ENCODE data around the gene CUX1. TPM values are rescaled to one million over a fixed set of nuclear protein-coding genes. Genes with fewer than 3 reads are reported as not detected.

CUX1 gene
- total RNA-seq, 1 experiment from 2014 or later = 39.6 TPM

DNA sequence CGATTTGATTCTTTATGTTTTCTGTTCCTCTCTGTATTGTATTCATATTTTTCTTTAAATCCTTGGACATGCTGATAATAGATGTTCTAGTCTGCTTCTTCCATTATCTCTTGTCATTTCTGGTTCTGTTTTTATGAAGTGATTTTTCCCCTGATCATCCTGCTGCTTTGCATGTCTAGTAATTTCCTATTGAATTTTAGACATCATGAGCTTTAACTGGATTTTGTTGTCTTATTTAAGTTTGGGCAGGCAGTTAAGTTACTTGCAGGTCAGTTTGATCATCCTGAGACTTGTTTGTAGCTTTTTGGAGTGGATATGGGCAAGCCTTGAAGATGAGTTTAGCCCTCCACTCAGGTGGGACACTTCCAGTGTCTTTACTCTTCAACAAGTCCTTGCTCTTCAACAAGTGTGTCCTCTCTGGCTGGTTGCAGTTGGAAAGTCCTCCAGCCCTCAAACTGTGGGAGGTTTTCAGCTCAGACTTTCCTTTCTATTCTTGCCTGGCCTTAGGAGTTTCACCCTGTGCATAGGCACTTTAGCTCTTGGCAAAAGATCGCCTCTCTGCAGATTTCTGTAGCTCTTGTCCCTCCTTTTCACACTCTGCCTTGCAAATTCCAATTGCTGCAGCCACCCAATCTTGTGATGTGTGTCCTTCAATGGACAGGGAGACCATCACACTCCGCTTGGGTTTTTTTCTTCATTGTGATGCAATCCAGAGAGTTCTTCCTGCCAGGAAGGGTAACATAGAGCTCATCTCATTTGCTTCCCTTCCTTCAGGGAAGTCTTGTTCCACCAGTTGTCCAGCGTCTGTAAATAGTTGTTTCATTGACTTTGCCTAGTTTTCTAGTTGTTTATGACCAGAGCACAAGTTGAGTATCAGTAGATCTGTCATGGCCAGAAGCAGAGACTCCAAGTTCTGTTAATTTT is 272.0 kb downstream of the CUX1 start:
- peaks cover 7% of the 10 kb centered on the region; the same call in 1 of the 2 replicates for H3K36me3 ChIP-seq (ENCODE audit: low read depth, low read length)
- ATAC-seq (no peak), DNase-seq (no peak)
- no peaks in the 10 kb centered on the region for H4K20me1 ChIP-seq (ENCODE audit: low read length)
- no TSS peak for BruUV-seq (replicated peaks)
- ChIA-PET CTCF (no interaction called here), POLR2A (ENCODE audit: unreplicated experiment) (interaction anchor here (0.6 kb wide), 1 partner anchor 197 kb away, joined by 18 read pairs; no protein-coding TSS in a partner anchor)
- H3K4me3 ChIP-seq (ENCODE audit: low read length) = no peak overlapping the region
- TF ChIP-seq, protein P1, sequence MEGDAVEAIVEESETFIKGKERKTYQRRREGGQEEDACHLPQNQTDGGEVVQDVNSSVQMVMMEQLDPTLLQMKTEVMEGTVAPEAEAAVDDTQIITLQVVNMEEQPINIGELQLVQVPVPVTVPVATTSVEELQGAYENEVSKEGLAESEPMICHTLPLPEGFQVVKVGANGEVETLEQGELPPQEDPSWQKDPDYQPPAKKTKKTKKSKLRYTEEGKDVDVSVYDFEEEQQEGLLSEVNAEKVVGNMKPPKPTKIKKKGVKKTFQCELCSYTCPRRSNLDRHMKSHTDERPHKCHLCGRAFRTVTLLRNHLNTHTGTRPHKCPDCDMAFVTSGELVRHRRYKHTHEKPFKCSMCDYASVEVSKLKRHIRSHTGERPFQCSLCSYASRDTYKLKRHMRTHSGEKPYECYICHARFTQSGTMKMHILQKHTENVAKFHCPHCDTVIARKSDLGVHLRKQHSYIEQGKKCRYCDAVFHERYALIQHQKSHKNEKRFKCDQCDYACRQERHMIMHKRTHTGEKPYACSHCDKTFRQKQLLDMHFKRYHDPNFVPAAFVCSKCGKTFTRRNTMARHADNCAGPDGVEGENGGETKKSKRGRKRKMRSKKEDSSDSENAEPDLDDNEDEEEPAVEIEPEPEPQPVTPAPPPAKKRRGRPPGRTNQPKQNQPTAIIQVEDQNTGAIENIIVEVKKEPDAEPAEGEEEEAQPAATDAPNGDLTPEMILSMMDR (conservative IDR thresholded peaks at IDR 0.05; ENCODE audit: low read depth, low read length) = no peak
- TF ChIP-seq EZH2 (IDR thresholded peaks at IDR 0.05; ENCODE audit: low read length, unreplicated experiment) = no peak
- TF ChIP-seq EZH2phosphoT487 (IDR thresholded peaks at IDR 0.05; ENCODE audit: borderline replicate concordance, low read length) = no peak
- H3K9me2 ChIP-seq (replicated peaks; ENCODE audit: low read length) = no peaks in the 10 kb centered on the region
- H3K79me2 ChIP-seq (ENCODE audit: low read length) = no peaks in the 10 kb centered on the region
- 0 out of 2 replicates have a peak, but pooled peaks cover 4% of the 10 kb centered on the region for H3K9me3 ChIP-seq (ENCODE audit: low read length)
- no peak overlapping the region for H3K27ac ChIP-seq (ENCODE audit: low read length)
- intact Hi-C loops (cut with micrococcal nuclease) = no loop called here
- H3F3A ChIP-seq (ENCODE audit: low read length, unreplicated experiment) = no peaks in the 10 kb centered on the region
- H2AFZ ChIP-seq (ENCODE audit: low read length) = no peak overlapping the region
- no peak overlapping the region for H3K4me2 ChIP-seq (ENCODE audit: low read length)
- no peak overlapping the region for H3K9ac ChIP-seq (ENCODE audit: low read length)
- H3K4me1 ChIP-seq (ENCODE audit: insufficient read depth, low read length) = 0 out of 2 replicates have a peak, but pooled peaks cover 7% of the 10 kb centered on the region
- H3K27me3 ChIP-seq (ENCODE audit: low read length) = no peaks in the 10 kb centered on the region

DNA sequence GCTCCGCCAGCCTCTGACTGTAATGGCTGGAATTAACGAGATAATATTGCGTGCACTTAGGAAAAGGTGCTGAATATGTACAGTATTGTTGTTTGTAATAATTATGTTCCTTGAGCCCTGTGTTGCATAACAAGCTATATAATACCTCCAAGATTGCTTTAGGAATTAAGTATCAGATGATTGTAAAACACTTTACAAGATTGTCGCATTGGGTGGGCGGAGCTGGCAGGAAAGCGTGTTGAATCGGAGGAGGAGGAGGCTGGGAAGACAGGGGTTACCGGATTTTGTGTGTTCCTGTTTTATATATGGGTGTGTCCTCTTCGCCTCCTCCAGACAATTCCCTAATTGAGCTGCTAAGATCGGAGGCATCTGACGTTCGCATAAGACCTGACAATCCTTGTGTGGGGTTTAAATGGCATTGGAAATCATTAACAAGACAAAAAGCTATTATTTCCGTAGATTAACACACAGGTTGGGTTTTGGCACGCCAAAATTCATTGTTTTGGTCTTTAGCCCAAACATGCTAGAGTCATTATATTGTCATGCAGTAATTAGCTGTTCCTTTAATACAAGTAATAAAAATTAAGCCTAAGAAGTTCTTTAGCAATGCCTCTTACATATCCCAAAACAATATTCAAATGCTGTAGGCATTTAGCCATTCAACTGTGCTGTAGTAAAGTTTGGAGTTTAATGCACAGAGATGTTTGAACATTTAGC is 276.3 kb downstream of the CUX1 start:
- H3K9ac ChIP-seq (ENCODE audit: low read length) = 0 out of 2 replicates have a peak overlapping the region, but pooled peaks have one; percentile 7
- H3K4me3 ChIP-seq (ENCODE audit: low read length) = no peak overlapping the region
- H3K36me3 ChIP-seq (ENCODE audit: low read depth, low read length) = peaks cover 4% of the 10 kb centered on the region
- BruUV-seq (replicated peaks) = no TSS peak
- no peaks in the 10 kb centered on the region for H3F3A ChIP-seq (ENCODE audit: low read length, unreplicated experiment)
- no peak for TF ChIP-seq EZH2phosphoT487 (IDR thresholded peaks at IDR 0.05; ENCODE audit: borderline replicate concordance, low read length)
- TF ChIP-seq EZH2 (IDR thresholded peaks at IDR 0.05; ENCODE audit: low read length, unreplicated experiment) = no peak
- TF ChIP-seq, protein P1 (conservative IDR thresholded peaks at IDR 0.05; ENCODE audit: low read depth, low read length) = no peak
- peaks cover 29% of the 10 kb centered on the region for H3K4me1 ChIP-seq (ENCODE audit: insufficient read depth, low read length)
- no peaks in the 10 kb centered on the region for H3K9me3 ChIP-seq (ENCODE audit: low read length)
- ATAC-seq (peak; percentile 19), DNase-seq (no peak)
- CTCF ChIA-PET = interaction anchor here (0.6 kb wide), 1 partner anchor 172 kb away, joined by 4 read pairs; no protein-coding TSS in a partner anchor
- no peaks in the 10 kb centered on the region for H3K27me3 ChIP-seq (ENCODE audit: low read length)
- no peaks in the 10 kb centered on the region for H4K20me1 ChIP-seq (ENCODE audit: low read length)
- no peak overlapping the region for H2AFZ ChIP-seq (ENCODE audit: low read length)
- POLR2A ChIA-PET (ENCODE audit: unreplicated experiment) = no interaction called here
- intact Hi-C loops (cut with micrococcal nuclease) = no loop called here
- no peaks in the 10 kb centered on the region for H3K79me2 ChIP-seq (ENCODE audit: low read length)
- peak overlapping the region; percentile 16; the same call in 1 of the 2 replicates for H3K27ac ChIP-seq (ENCODE audit: low read length)
- H3K9me2 ChIP-seq (replicated peaks; ENCODE audit: low read length) = no peaks in the 10 kb centered on the region
- peak overlapping the region; percentile 33 for H3K4me2 ChIP-seq (ENCODE audit: low read length)
